G401 (cell line): ENCODE measurements around the gene BASP1. TPM values are rescaled to one million over a fixed set of nuclear protein-coding genes. Genes with fewer than 3 reads are reported as not detected.
A peak's percentile ranks its signal among the peaks of the same experiment; 100 is the strongest.
"Not testable (repeated sequence)": the region's sequence is repeated elsewhere in the genome, so short reads cannot be mapped to it uniquely, and the experiment has no call there.

Experiments
- DNase-seq: peaks from one replicate; pipeline ENCODE4 v3.0.0-alpha.2; 2015; ENCODE audit warnings: low spot score
- in situ Hi-C: cut with HindIII; loops from 2 replicates; pipeline ENCODE4 v1.10.0; 2016; ENCODE audit warnings: low sequenced_read_pairs, mixed read lengths
- total RNA-seq: library from RNA; depleted of rRNA; stranded (reverse); fragments of >200 nt; shearing (Covaris generic); gene quantifications from 2 replicates; pipeline ENCODE4 v1.2.3, GENCODE V29; 2014

The BASP1 gene
- total RNA-seq, 1 experiment from 2014 or later: not detected

DNA sequence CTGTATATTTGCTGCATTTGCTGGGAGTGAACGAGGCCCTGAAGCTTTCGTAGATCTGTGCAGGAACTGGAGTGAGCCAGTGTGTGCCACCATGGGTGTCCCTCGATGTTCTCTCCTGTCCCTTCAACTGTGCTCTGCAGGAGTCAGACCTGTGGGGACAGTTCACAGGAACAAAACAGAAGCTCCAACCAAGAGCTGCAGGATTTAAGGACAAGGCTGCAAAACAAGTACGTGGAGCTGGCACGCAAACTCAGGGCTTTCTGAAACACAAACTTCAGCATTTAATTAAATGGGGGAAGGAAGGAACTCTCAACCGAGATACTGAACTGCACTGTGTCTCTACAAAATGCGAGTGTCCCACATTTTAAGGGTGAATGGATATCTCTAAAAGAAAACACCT, 24.2 kb downstream of the BASP1 start:
- in situ Hi-C loops: no loop called here
- peak; percentile 59 for DNase-seq

DNA sequence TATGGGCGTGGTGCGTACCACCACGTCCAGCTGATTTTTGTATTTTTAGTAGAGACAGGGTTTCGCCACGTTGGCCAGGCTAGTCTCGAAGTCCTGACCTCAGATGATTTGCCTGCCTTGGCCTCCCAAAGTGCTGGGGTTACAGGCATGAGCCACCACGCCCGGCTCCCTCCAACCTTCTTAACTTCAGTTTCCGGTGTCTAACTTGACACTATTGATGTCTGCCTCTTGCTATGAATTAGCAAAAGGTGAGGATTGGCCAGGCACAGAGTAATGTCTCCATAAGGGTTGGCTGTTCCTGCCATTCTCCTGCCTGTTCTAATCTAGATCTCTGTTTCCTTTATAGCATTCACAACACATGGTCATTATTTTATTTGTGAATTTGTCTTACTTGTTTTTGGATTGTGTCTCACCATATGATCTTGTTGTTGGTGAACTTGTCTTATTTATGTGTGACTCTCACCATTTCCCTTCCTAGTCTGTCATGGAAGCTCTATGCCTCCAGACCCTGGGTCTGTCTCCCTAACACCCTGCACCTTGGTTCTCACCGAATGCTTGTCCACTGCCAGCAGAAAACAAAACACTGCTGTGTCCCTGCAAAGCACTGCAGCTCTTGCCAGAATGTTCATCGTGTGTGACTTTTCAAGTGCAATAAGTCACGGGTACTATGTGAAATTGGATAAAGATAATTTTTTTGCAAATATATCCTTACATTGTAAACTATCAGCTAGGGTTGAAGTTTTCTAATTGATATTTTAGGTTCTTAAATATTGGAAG, 26.0 kb downstream of the BASP1 start:
- in situ Hi-C loops: no loop called here
- DNase-seq: peak; percentile 61

DNA sequence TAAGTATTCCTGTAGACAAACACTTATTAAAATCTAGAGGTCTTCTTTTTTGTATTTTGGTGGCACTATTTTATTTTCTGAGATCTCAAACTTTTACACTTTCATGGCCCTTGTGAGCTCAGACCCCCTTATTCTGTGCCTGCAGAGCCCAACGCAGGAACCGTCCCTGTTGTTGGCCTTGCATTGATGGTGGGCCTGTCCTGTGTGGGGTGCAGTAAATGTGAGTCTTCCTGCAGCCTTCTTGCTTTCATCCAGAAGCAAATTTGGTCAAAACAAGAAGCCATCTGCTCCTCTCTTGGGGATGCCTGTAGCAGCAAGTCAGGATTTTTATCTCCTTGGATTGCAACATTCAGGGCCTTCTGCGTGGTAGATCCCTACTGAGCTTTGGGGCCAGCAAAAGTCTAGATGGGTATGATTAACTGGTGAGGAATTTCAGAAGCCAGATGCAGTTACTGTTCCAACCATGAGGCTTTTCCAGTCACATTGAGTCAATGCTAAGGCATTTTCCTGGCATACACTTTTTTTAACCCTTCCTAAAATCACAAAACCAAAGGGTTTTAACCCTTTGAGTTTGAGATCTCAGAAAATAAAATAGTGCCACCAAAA, 31.7 kb downstream of the BASP1 start:
- in situ Hi-C loops: no loop called here
- DNase-seq: no peak

DNA sequence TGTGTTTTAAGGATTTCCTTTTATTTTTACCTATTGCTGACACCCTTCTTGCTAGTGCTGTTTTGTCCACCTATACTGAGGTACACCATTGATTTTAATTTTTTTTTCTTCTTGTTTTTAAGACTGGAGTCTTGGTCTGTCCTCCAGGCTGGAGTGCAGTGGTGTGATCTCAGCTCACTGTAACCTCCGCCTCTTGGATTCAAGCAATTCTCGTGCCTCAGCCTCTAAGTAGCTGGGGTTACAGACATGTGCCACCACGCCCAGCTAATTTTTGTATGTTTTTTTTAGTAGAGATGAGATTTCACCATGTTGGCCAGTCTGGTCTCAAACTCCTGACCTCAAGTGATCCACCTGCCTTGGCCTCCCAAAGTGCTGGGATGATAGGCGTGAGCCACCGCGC, 32.4 kb downstream of the BASP1 start:
- in situ Hi-C loops, DNase-seq: not testable (repeated sequence)

DNA sequence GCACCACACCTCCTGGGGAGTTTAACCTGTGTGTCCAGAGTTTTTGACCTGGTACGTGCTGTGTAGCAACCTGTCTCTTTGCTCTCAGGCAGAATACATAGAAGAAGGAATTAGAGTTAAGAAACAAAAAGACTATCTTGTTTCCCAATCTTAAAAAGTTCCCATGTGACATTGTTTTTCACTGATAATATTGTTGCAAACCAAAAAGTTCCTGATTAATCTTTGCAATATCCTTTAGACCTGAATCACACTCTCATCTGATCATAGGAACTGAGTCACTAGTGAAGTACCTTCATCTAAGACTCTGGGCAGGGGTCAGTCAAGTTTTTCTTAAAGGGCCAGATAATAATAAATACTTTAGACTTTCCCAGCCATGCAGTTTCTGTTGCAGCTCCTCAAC, 35.1 kb downstream of the BASP1 start:
- in situ Hi-C loops: no loop called here
- DNase-seq: no peak

DNA sequence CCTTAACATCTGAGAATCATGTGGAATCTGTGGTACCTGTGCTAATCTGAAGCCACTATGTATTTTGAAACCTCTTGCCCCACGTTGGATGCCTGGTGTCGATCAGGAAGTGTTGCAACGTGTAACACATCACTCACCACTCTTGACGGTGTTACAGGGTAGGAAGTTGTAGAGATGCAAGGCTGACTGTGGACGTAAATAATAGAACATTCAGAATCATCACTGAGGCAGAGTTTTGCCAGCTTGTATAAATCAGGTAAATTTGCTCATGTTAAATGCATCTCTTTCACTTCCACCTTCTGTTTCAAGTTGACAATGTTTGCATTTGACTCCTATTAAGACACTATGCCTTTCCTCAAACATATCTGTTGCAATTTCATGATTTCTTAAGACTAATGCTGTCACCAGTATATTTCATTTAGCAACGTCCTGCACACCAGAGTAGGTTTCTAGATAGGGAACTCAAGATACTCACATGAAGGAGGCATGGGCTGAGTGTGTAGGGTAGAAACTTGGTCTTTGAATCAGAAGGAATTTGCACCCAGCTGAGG, 38.1 kb downstream of the BASP1 start:
- in situ Hi-C loops: no loop called here
- DNase-seq: no peak

DNA sequence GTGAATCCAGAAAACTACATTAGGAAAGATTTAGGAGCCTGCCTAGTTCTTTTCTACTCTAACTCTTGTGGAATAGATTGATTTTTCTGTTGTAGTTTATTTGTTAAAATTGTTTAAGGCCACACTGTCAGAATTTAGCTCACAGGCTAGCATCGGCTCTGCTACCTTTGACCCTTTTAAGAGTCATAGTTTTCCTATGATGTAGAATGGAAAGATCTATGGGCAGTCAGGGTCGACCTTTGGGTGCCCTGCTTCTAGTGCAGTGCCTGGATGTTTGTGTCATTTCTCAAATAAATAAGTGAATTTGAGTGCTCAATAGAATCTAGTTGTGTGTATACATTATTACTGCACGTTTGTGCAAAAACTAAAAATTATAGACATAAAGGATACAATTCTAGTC, 38.7 kb downstream of the BASP1 start:
- no peak for DNase-seq
- in situ Hi-C loops: no loop called here

DNA sequence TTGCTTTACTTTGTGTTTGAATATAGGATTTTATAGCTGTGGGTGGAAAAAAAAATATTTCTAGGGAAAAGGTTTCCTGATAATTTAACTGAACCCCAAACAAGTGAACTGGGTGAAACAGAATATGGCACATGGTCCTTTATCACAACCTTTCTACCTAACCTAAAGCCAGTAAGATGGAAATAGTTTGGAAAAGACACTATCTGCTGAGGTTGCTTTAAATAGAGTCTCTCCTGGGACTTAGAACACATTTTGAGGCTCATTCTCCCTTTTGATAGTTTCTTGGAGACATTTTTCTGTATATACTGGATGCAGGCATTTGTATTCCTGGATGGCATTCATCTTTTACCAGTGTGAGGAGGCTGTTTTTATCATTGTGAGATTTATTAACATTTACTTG, 39.4 kb downstream of the BASP1 start:
- in situ Hi-C loops: no loop called here
- no peak for DNase-seq

DNA sequence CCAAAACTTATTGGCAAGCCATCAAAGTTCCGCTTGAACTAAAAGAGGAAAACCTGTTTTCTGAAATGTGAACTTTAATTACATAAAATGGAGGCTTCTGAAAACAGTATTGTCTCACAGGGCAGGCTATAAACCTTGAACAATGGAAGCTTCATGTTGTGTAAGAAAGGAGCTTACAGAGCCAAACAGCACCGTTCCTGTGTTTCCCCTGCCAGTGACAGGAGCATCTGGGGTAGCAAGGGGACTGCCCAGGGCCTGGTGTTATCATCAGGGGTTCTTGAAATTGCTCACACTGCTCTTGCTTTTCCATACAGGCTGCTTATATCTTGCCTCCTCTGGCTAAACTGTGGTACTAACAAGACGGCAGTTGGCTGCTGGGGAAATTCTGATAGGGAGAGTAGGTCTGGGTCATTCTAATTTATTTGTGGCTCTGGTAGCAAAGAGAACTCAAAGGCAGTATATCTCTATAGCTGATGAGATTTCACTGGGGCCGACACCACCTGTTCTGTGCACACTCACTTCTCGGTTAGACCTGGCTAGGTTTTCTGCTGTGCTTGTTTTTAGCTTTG, 40.4 kb downstream of the BASP1 start:
- peak; percentile 73 for DNase-seq
- in situ Hi-C loops: no loop called here

DNA sequence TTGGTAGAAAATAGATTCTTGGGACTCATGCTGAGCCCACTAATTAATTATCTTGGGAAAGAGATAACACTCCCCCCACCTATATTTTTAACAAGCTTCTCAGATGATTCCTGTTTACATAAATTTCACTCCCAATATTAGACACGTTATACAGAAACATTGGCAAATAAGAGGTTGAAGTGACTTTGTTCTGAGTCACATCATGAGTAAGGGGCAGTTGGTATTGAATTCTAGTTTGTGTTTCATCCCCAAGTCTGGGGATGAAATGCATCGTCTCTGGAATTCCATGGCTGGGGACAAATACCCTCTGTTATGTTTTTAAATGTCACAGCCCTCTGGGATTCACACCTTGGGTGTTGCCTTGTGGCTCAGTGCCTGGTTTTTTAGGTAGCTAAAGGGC, 41.0 kb downstream of the BASP1 start:
- DNase-seq: no peak
- in situ Hi-C loops: no loop called here

DNA sequence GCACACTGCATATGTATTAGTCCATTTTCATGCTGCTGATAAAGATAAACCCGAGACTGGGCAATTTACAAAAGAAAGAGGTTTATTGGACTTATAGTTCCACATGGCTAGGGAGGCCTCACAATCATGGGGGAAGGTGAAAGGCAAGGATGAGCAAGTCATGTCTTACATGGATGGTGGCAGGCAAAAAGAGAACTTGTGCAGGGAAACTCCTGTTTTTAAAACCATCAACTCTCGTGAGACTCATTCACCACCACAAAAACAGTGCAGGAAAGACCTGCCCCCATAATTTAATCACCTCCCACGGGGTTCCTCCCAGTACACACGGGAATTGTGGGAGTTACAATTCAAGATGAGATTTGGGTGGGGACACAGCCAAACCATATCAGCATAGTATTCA, 41.6 kb downstream of the BASP1 start:
- in situ Hi-C loops, DNase-seq: not testable (repeated sequence)

DNA sequence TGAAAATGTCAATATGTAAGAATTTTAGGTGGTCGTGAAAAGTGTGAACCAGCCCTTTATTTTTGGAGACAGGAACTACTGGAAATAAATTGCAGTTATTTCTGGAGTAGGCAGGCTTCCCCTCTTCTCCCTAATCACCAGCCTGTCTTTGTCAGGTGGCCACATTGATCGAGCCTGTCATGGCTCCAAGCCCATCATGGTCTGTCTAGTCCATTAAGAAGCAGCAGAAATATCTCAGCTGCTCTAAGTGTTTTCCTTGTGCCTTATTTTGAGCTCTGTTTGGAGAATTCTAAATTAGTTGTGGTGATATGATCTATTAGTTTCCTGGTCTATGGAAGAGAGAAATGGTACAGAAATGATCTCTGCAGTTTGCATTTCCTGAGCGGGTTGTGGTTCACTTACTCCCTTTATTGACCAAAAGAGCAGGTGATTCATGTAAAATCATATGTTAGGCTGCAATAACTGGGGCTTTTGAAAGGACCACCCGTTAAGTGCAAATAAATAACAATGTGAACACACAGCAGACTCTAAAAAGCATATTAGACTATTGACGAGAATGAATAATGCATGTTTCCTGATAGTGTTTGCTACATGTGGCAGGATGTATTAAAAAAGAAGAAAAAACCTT, 42.3 kb downstream of the BASP1 start:
- DNase-seq: peak; percentile 37
- in situ Hi-C loops: no loop called here

DNA sequence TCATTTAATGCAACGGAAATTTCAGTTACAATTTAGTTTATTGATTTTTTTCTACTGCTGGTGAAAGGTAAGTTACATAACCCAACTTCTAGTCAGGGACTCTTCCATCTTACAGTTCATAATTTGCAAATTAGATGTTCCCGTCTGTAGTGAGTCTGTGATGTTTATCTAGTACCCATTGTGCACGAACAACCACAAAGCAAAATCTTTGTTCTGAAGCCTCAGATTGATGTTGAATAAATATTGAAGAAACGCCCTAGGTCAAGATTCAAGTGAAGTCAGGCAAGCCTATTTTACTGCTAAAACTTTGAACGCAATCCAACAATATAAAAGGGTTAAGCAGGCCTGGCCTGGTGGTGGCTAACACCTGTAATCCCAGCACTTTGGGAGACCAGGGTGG, 43.1 kb downstream of the BASP1 start:
- in situ Hi-C loops: no loop called here
- DNase-seq: no peak

DNA sequence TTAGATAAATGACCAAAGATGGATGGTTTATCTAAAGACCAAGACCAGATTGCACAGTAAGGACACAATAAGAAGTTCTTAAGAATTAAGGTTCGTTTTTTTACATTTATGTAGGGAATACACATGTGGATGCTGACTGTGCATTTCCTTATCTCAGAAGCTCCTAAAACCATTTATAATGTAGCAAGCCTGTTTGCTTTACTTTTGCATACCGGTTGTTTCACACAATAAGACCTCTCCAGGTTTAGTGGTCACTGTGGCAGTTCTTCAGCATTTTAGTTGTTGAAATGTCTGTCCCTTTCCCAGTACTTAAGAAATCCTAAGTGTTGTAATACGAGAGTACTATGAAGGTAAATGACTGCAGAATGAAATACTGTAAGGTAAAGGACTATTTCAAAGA, 43.6 kb downstream of the BASP1 start:
- DNase-seq: no peak
- in situ Hi-C loops: no loop called here

DNA sequence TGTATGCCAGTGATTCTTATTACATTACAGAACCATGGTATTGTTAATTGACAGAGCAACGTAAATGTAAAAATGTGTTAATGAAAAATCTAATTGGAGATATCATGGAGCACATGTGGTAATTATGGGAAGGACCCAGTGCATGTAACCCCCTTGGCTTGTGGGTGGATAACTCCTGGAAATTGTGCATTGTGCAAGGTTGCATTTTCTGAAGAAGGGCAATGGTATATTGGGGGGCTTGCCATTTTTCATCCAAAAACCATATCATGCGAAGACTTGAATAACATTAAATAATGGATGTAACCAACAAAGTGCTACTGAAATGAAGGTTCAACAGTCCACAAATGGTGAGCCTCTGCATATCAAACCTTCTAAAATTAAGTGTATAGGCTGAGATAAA, 47.6 kb downstream of the BASP1 start:
- in situ Hi-C loops: no loop called here
- DNase-seq: no peak

DNA sequence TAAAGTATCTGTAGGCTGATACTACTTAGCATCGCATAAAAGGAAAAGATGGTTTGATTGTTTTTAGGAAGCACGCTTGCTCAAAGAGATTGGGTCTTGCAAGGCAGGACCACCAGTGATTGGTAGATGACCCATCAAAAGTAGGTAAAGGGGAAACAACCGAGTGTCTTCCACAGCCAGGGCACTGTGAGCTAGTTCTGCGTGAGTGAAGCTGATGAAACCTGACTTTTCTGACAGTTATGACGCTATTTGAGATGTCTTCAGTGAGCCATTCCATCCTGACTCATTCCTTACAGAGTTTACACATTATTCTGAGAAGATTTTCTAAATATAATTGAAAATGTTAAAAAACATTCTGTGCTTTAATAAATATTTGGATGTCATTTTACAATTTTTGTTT, 49.7 kb downstream of the BASP1 start:
- no peak for DNase-seq
- in situ Hi-C loops: no loop called here

DNA sequence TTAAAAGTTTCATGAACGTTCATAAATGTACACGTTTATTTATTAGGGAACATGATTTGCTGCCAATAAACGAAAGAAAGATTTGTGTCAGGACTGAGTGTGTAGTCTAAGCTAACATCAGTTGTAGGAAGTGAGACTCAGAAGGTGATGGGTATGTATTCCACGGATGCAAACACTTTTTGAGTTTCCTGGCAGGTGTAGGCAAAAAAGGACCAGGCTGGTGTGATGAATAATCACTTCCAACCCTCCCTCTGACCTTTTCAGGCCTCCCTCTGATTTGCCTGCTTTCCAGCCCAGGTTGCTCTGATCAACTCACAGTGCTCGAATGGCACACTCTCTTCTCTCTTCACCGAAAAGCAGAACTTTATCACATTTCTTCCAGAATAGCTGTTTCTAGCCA, 51.8 kb downstream of the BASP1 start:
- peak; percentile 41 for DNase-seq
- in situ Hi-C loops: no loop called here

DNA sequence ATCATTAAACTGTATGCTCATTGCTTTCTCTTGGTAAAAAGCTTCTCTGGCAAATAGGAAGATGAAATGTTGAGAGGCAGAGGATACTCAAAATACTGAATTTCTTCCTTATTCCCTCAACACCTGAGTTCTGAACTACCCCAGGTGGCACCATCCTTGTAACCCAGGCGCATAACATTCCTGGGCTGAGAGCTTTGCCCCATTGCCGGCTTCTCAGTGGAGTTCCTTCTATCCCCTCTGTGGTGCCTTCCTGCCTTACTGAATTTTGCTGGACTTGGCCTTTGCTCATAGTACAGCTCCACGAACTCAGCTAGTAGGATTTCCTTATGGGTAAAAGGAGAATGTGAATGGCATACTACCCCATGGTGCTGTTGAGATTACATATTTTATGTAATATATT, 54.7 kb downstream of the BASP1 start:
- no peak for DNase-seq
- in situ Hi-C loops: no loop called here

DNA sequence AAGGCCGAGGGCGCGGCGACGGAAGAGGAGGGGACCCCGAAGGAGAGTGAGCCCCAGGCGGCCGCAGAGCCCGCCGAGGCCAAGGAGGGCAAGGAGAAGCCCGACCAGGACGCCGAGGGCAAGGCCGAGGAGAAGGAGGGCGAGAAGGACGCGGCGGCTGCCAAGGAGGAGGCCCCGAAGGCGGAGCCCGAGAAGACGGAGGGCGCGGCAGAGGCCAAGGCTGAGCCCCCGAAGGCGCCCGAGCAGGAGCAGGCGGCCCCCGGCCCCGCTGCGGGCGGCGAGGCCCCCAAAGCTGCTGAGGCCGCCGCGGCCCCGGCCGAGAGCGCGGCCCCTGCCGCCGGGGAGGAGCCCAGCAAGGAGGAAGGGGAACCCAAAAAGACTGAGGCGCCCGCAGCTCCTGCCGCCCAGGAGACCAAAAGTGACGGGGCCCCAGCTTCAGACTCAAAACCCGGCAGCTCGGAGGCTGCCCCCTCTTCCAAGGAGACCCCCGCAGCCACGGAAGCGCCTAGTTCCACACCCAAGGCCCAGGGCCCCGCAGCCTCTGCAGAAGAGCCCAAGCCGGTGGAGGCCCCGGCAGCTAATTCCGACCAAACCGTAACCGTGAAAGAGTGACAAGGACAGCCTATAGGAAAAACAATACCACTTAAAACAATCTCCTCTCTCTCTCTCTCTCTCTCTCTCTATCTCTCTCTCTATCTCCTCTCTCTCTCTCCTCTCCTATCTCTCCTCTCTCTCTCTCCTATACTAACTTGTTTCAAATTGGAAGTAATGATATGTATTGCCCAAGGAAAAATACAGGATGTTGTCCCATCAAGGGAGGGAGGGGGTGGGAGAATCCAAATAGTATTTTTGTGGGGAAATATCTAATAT, 58.1 kb downstream of the BASP1 start:
- in situ Hi-C loops: no loop called here
- no peak for DNase-seq
